SW480 (cell line): ENCODE measurements around the gene CMAS.
"Not testable (repeated sequence)": the region's sequence is repeated elsewhere in the genome, so short reads cannot be mapped to it uniquely, and the experiment has no call there.

Experiments
- DNase-seq: peaks from one replicate; pipeline ENCODE4 v3.0.0-alpha.2; 2016; ENCODE audit warnings: low spot score

Gene CMAS

DNA sequence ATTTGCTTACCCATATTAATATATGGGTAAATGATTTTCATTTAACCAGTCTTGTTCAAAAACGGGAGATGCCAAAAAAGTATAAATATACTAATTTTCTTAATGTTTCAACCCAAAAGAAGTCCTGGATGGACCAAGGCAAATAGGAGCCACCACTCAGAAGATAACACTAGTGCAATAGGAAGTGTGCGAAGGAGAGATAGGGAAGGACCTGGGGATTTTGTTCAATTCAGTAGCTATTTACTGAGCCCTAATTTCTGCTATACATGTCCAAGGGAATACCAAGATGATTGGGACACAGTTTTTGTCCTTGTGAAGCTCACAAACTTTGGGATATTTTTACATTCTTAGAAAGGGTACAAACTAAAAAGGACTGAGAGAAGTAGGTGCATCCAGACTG, 1.5 kb downstream of the CMAS start:
- no peak for DNase-seq

DNA sequence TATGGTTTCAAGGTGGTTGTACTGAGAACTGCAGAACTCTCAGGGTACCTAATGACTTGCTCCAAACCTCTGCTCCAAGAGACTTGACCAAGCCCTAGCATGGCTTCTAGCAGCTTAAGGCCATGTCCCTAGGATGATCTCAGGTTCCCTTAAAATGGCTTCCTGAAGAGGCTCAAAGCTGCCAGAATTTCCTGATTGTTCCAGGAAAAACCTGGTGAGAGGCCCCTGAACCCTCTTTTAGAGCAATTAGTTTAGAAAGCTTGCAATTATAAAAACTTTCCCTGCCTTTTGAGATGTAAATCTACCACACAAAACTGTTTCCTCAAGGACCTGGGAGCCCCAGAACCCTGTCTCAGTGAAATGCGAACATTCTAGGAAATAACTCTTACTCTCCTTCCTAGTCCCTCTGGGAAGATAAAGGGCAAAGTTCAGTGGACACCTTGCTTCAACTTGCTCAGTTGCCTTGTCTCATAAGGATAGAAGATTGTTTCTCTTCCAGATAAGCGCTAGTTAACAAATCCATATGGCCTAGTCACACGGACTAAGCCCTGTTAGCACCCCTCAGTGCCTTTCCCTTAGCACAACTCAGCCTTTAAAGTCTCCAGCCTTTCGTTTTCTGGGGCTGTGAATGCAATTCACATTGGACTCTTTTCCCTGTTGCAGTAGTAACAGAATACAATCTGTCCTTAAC, 2.5 kb downstream of the CMAS start:
- no peak for DNase-seq

DNA sequence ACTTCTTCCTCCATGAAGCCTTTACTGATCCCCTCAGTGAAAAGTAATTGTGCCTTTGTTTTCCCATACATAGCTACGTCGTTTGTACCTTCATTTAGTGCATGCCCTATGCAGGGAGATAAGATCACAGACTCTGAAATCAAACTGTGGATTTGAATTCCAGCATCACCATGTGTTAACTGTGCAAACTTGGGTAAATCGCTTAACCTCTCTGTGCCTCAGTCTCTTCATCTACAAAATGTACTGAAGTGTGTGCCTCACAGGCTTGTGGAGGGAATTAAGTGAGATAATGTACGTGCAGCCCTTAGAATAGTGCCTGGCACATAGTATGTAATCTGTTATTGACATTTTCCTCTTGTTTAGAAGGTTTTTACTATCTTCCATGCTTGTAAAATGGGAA, 4.1 kb downstream of the CMAS start:
- DNase-seq = no peak

DNA sequence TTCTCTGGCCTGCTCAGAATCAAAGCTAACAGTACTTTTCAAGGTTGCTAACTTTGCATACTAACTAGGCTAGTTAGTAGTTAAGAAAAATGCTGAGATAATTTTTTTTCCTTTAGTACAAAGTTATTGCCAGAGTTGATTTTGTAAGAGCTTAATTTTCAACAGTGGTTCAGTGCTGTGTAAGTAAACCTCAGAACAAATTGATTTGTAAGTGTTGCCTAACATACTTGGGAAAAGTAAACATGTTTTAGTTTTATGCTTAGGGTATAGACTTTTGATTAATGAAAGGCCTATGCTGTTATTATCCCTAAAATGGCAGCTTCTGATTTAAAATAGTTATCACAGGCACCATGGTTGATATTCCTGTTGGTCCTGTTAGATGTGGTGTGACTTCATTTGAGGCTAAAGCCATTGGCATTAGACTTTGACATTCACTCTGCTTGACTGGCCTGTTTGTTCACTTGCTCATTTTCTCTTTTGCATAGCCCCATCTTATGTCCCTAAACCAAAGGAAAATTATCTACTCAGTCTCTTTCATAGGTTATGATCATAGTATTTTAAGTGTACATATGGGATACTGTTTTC, 5.2 kb downstream of the CMAS start:
- DNase-seq = no peak

DNA sequence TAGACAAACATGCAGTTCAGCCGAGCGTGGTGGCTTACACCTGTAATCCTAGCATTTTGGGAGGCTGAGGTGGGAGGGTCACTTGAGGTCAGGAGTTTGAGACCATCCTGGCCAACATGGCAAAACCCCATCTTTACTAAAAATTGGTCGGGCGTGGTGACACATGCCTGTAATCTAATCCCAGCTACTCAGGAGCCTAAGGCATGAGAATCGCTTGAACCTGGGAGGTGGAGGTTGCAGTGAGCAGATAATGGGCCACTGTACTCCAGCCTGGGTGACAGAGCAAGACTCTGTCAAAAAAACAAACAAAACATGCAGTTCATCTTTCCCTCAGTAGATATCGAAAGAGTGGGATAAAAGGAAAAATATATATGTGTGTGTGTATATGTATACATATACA, 7.0 kb downstream of the CMAS start:
- DNase-seq = not testable (repeated sequence)

DNA sequence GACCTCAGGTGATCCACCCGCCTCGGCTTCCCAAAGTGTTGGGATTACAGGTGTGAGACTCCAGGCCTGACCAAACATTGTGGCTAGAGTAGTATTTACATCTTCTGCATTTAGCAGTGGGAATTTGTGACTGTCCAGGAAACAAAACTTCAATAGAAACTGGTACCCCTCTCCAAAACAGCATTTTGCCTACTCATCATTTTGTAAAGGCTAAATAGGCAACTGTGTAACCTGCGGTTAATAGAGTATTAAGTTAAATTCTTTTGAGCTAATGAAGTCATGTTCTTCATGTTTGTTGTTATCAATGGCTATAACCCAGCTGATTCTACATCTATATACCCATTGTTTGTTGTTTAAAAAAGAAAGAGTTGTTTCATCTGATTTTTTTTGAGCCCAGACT, 8.1 kb downstream of the CMAS start:
- DNase-seq = no peak

DNA sequence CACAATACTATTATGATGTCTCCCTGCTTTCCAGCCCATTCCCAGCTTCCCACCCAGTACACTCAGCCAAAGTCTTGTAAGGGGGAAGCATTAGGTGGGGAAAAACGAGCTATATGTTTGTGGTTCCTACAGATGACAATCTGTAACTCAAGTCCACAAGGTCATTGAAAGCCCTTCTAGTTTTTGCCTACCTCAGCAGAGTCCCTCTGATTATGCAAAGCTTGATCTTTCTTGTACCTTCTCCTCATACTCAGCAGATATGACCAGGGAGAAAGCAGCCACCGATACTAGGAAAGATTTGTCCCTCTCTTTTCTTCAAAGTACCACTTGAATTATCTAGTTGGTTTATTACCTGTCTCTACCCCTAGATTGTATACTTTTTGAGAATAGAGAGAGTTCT, 10.6 kb downstream of the CMAS start:
- DNase-seq = no peak

DNA sequence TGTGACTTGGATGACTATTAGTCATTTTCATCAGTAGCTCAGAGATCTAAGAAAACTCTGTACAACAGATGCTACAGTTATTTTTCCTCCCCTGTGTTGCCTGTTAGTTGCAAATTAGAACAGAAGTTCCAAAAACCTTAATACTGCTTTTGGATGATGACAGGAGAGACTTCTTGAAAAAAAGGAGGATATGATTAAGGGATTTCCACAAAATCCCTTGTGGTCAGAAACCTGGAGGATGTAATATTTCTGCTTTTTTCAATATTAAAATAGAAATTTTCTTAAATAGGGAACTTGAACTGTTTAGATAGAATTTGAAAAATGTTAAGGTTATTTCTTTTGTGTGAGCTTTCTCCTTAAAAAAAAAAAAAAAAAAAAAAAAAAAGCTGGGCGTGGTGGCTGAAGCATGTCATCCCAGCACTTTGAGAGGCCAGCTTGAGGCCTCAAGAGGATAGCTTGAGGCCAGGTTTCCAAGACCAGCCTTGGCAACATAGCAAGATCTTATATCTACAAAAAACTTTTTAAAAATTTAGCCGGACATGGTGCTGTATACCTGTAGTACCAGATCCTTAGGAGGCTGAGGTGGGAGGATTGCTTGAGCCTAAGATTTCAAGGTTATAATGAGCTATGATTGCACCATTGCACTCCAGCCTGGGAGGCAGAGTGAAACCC, 14.1 kb downstream of the CMAS start:
- DNase-seq = no peak

DNA sequence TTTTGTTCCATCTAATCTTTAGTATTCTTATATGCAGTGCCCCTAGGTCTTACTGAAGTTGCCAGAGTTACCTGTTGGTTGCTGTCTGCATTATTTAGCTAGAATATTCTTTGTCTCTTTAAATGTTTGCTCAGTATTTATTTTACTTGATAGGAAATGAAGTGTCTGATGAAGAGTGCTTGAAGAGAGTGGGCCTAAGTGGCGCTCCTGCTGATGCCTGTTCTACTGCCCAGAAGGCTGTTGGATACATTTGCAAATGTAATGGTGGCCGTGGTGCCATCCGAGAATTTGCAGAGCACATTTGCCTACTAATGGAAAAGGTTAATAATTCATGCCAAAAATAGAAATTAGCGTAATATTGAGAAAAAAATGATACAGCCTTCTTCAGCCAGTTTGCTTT, 18.9 kb downstream of the CMAS start:
- no peak for DNase-seq

DNA sequence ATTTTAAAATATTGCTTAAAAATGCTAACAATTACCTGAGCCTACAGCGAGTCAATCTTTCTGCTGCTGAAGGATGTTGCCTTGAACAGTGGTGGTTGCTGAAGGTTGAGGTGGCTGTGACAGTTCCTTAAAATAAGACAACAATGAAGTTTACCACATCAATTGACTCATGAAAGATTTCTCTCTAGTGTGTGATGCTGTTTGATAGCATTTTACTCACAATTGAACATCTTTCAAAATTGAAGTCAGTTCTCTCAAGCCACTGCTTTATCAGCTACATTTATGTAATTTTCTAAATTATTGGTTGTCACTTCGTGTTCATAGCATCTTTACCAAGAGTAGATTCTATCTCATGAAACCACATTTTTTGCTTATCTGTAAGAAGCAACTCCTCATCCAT, 20.3 kb downstream of the CMAS start:
- no peak for DNase-seq

DNA sequence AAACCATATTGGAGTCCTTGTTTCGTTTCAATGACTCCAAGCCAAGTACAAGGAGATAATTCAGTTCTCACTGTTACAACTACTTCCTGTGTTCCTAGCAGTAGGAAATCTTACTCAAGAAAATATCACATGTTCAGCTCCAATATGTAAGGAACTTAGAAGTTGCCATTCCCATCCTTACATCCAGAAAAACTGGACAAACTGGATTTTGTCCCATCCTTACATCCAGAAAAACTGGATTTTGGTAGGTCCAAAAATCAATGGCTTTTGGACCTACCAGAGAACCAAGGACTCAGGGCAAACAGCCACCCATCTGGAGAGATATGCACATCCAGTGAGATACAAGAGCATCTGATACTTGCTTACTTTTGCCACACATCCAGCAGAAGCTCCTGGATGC, 23.8 kb downstream of the CMAS start:
- no peak for DNase-seq

DNA sequence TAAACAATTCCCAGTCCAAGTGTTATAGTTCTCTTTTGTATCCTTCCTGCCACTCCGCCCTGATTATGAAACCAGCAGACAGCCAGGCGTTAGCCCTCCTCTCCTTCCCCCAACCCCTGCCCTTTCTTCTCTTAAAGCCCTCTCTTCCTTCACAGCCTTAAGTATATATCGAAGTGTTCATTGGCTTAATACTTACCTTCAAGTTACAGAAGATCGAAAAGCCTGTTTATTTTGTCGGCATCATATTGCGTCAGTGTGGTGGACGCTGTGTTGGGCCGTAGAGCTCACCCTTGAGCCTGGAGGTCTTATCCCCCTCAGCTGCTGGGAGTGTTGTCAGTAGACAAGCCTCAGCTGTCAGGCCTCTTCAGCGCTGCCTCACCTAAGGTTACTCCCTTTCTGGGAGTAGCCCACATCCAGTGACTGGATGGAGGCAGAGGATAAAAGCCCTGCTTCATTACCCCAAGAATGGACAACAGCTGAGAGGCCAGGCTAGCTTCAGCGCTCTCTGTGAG, 36.2 kb downstream of the CMAS start:
- DNase-seq = no peak

DNA sequence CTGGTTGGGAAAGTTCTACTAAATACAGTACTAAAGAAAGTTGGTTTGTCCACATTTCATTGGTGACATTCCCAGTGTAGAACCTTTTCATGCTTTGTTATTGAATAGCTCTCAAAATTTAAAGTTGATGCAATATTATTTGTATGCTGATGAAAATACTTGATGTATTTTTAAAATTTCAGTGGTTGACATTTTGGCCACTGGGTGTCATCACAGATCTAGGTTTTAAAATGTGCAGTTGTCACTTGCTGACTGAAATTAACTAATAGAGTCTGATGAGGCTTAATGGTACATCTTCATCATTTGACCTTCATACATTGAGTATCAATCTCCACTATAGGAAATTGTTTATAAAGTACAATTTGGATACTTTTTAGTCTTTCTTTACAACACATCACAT, 37.1 kb downstream of the CMAS start:
- peak; percentile 76 for DNase-seq

DNA sequence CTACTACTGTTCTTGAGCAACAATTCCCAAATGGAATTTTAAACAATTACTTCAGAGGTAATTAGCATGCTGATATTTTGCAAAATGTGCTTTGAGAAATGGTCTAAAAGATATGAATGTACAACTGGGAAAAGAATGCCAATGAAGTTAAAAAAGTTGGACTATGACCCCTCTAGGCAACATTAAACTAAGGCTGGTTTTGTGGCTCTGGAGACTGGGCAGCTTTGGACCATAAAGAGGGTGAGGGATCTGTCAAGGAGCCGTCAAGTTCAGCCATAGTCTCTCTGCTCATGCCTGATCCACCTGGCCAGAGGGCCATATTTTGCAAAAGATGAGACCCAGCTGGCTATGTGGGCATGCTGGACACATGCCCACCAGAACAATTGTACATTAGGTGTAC, 38.8 kb downstream of the CMAS start:
- no peak for DNase-seq

DNA sequence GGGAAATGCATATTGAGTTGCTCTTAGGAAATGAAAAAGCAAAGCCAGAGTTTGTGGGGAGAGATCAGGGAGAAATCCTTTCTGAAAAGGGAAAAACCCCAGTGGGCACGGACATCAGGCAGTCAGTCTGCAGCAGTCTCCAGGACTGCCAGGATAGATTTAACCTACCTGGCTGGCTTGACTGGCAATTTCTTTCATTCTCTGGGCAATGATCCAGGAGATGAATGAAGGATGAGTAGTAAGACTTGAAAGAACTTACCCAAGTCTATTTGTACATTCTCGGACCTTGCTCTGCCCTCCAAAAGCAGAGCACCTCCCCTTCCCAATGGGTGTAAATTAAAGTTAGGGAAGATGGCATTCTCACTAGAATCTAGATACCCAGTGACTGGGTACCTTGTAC, 42.9 kb downstream of the CMAS start:
- DNase-seq = no peak

DNA sequence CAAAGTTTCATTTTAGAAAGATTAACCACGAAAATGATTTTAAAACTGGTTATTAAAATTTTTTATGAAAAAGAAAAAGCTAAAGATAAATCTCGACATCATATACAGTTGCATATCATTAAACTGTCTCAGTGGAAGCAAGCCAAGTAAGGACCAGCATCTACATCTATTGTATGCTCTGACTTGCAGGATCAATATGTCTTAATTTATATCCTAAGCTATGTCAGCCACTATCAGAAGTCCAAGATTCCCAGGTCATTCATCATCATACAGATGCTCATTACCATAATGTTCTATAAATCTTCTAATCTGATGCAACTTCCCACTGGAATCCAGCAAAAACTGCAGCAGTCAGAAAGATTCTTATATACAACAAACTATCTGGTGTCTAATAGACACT, 43.5 kb downstream of the CMAS start:
- DNase-seq = peak; percentile 29

DNA sequence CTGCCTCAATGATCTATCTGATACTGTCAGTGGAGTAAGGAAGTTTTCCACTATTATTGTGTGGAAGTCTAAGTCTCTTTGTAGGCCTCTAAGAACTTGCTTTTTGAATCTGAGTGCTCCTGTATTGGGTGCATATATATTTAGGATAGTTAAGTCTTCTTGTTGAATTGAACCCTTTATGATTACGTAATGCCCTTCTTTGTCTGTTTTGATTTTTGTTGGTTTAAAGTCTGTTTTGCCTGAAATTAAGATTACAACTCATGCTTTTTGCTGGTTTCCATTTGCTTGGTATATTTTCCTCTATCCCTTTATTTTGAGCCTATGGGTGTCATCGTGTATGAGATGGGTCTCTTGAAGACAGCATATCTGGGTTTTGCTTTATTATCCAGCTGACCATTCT, 53.0 kb downstream of the CMAS start:
- DNase-seq = not testable (repeated sequence)

DNA sequence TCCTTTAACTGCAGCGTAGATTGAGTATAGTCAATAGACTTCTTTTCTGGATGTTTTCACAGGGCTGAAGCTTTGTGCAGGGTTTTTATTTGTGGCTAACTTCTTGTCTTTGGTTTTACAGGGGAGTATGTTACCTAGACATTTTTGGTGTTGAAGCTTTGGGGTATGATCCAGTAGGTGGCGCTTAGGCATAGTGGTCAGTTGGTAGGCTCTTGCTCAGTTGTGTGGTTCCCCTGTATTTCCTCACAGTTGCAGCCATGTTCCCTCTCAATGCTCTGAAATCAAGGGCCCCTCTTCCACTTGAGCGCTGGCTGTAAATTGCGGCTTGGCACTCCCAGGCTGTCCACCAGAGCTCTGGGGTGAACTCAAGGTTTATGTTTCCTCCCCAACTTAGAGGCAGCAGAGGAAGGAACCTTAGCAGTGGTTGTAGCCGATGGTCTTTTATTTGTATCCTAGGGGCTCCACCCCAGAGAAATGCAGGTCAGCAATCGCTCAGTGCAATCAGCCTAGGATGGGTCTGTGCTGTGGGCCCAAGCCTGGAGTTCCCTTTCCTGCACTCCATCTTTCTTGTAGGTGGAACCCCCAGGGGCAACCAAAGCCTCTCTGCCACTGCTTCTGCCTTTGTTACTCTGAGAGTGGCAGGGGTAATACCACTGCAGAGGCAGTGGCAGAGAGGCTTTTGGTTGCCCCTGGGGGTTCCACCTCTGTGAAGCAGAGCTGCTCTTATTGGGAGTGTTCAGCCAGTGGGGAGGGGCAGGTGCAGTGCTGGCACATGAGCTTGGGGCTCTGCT, 55.1 kb downstream of the CMAS start:
- DNase-seq = peak; percentile 62

DNA sequence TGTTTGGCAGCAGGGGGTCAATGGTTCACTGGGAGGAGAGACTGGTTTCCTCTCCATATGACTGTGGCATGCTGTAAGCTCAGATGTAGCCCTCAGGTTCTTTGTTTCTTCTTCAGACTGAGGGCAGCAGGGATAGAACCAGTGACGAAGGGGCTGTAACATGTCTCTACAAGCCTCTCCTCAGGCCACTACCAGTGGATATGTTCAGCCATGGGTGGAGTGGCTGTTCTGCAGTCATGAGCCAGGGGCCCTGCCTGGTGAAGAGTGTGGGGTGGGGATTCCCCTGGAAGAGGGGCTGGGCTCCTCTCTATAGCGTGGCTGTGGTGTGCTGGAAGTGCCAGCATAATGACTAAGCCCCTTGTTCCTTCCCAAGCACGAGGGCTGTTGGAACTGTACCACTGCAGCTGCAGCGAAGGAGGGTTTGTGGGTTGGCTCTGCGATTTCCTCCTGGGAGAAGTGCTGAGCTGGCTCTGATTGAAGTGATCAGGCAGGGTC, 55.8 kb downstream of the CMAS start:
- peak; percentile 76 for DNase-seq

DNA sequence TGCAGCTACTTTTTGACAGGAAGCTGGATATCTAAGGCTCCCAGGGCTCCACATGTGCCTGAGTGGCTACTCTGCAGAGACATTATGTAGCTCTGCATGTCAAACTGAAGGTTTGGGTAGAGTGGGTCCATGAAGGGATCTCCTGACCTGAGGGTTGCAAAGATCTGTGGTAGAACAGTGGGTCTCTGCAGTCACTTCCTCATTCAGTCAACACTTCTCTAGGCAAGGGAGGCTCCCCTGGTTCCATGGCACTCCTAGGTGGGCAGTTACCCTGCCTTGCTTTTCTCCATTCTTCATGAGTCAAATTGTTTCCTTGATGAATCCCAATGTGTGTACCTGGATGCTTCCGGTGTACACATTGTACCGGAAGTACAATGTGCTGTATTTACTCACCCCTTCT, 57.4 kb downstream of the CMAS start:
- DNase-seq = no peak

DNA sequence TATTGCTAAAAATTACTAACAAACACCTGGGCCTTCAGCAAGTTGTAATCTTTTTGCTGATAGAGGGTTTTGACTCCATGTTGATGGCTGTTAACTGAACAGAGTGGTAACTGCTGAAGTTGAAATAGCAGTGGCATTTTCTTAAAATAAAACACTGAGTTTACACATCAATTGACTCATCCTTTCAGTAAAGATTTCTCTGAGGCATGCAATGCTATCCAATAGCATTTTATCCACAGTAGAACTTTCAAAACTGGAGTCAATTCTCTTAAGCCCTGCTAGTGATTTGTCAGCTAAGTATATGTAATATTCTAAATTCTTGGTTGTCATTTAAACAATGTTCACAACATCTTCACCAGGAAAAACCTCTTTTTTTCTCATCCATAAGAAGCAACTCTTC, 59.5 kb downstream of the CMAS start:
- no peak for DNase-seq

DNA sequence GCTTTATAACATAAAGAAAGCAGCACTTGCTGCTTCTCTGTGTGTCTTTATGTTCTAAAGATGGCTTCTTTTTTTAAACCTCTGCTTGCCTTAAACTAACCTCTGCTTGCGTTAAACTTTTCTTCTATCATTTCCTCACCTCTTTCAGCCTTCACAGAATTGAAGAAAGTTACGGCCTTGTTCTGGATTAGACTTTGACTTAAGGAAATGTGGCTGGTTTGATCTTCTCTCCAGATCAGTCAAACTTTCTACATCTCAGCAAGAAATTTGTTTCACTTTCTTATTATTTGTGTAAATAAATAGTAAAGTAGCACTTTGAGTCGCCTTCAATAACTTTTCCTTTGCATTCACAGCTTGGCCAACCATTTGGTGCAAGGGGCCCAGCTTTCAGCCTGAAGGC, 64.2 kb downstream of the CMAS start:
- no peak for DNase-seq
